OCI-LY1 (cell line): ENCODE measurements around the gene KANK3.

Experiments used
- H2AFZ ChIP-seq: fragments of 200-600 bp; sonication (generic), shearing (Covaris generic); 2 replicates; pipeline ENCODE4 v1.6.0; 2014; ENCODE audit warnings: antibody characterized with exemption, mild to moderate bottlenecking, low read length
- H3F3A ChIP-seq: fragments of 200-600 bp; sonication (generic), shearing (Covaris generic); 2 replicates; pipeline ENCODE4 v1.6.0; 2014; ENCODE audit warnings: mild to moderate bottlenecking, antibody characterized with exemption, low read length, moderate library complexity; ENCODE audit not compliant: insufficient read depth
- H3K27ac ChIP-seq: fragments of 200-600 bp; sonication (generic); 2 replicates; pipeline ENCODE4 v1.5.1; 2014; ENCODE audit warnings: low read length, mixed run types, mild to moderate bottlenecking, low read depth; ENCODE audit not compliant: poor library complexity, severe bottlenecking
- H3K27me3 ChIP-seq: fragments of 200-600 bp; sonication (generic); 2 replicates; pipeline ENCODE4 v1.6.0; 2014; ENCODE audit warnings: antibody characterized with exemption, mild to moderate bottlenecking, low read length, moderate library complexity; ENCODE audit not compliant: insufficient read depth
- H3K36me3 ChIP-seq: fragments of 200-600 bp; sonication (generic); 2 replicates; pipeline ENCODE4 v1.6.1; 2014; ENCODE audit warnings: mild to moderate bottlenecking, antibody characterized with exemption, low read length, moderate library complexity, mixed read lengths; ENCODE audit not compliant: insufficient read depth
- H3K4me1 ChIP-seq: fragments of 200-600 bp; sonication (generic); 2 replicates; pipeline ENCODE4 v1.5.1; 2014; ENCODE audit warnings: mild to moderate bottlenecking, low read length, moderate library complexity; ENCODE audit not compliant: insufficient read depth, severe bottlenecking
- H3K4me2 ChIP-seq: fragments of 200-600 bp; sonication (generic), shearing (Covaris generic); 2 replicates; pipeline ENCODE4 v1.6.1; 2014; ENCODE audit warnings: low read length
- H3K4me3 ChIP-seq: fragments of 200-600 bp; sonication (generic); 2 replicates; pipeline ENCODE4 v1.5.1; 2014; ENCODE audit warnings: low read length, low read depth, mild to moderate bottlenecking, mixed read lengths; ENCODE audit not compliant: poor library complexity, severe bottlenecking
- H3K79me2 ChIP-seq: fragments of 200-600 bp; shearing (Covaris generic); 2 replicates; pipeline ENCODE4 v1.6.1; 2016; ENCODE audit warnings: mixed run types, low read length, mixed read lengths; ENCODE audit not compliant: insufficient read depth
- H3K9ac ChIP-seq: fragments of 200-600 bp; sonication (generic), shearing (Covaris generic); 2 replicates; pipeline ENCODE4 v1.6.1; 2014; ENCODE audit warnings: mild to moderate bottlenecking, low read length, mixed read lengths
- H3K9me2 ChIP-seq: fragments of 200-600 bp; sonication (generic), shearing (Covaris generic); 2 replicates; pipeline ENCODE4 v1.6.1; 2014; ENCODE audit warnings: low read depth, mild to moderate bottlenecking, low read length, mixed read lengths
- H3K9me3 ChIP-seq: fragments of 200-600 bp; shearing (Covaris generic); 2 replicates; pipeline ENCODE4 v1.6.1; 2014; ENCODE audit warnings: low read length, mixed read lengths
- H4K20me1 ChIP-seq: fragments of 200-600 bp; sonication (generic), shearing (Covaris generic); 2 replicates; pipeline ENCODE4 v1.6.0; 2016; ENCODE audit warnings: mild to moderate bottlenecking, low read length; ENCODE audit not compliant: insufficient read depth
- CTCF ChIP-seq: fragments of 200-600 bp; sonication (generic), shearing (Covaris generic); IDR thresholded peaks from 2 replicates; pipeline ENCODE4 v1.5.1; 2017; ENCODE audit warnings: mild to moderate bottlenecking, antibody characterized with exemption, low read length, moderate library complexity, mixed read lengths
- EZH2 ChIP-seq: fragments of 200-600 bp; sonication (generic), shearing (Covaris generic); IDR thresholded peaks from 2 replicates; pipeline ENCODE4 v1.8.0; 2017; ENCODE audit warnings: borderline replicate concordance, mixed run types, mild to moderate bottlenecking, antibody characterized with exemption, low read length, moderate library complexity, mixed read lengths

KANK3 gene

DNA sequence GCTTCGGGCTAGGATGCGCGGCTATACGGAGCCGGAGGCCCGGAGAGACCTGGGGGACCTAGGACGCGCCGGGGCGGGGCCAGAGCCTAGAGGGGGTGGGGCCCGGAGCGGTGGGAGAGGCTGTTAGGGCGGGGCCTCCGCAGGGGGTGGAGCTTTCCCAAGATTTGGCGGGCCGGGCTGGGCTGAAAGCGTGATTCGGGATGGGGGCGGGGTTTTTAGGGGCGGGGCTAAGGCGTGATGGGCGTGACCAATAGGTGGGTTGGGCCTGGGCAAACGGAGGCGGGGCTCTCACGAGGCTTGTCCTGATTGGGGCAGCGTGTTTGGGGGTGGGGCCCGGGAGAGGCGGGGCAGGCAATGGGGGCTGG lies 47.5 kb upstream of the KANK3 start:
- H3K27me3 ChIP-seq = no peaks in the 10 kb centered on the region
- H3K9ac ChIP-seq = peak overlapping the region; percentile 95
- peak overlapping the region; percentile 85 for H3K4me3 ChIP-seq
- 0 out of 2 replicates have a peak, but pooled peaks cover 3% of the 10 kb centered on the region for H3K79me2 ChIP-seq
- peak overlapping the region; percentile 66 for H3K4me2 ChIP-seq
- H3K4me1 ChIP-seq = peaks cover 27% of the 10 kb centered on the region
- H4K20me1 ChIP-seq = no peaks in the 10 kb centered on the region
- H3K9me3 ChIP-seq = no peaks in the 10 kb centered on the region
- H3K27ac ChIP-seq = peak overlapping the region; percentile 82
- H3K36me3 ChIP-seq = peaks cover 3% of the 10 kb centered on the region; the same call in 1 of the 2 replicates
- no peak overlapping the region for H2AFZ ChIP-seq
- 0 out of 2 replicates have a peak, but pooled peaks cover 3% of the 10 kb centered on the region for H3F3A ChIP-seq
- TF ChIP-seq CTCF (no peak), EZH2 (no peak)
- no peaks in the 10 kb centered on the region for H3K9me2 ChIP-seq

GRCh38 chr19:8389891-8390616 lies 47.0 kb upstream of the KANK3 start, which contains the start of gene RAB11B:
Gene RAB11B (plus strand): TSS chr19:8390360. CDS start chr19:8390417, 57 bp downstream.
- Histone ChIP-seq H3K4me2 (peak within 1 kb of the TSS; percentile 75), H3K79me2 (0 out of 2 replicates have a peak, but pooled peaks cover 3% of the 10 kb centered on the region), H3K4me1 (peaks cover 27% of the 10 kb centered on the region), H3K27ac (peak within 1 kb of the TSS; percentile 82), H3K36me3 (peaks cover 3% of the 10 kb centered on the region; the same call in 1 of the 2 replicates), H3K9me2 (no peaks in the 10 kb centered on the region), H2AFZ (peak within 1 kb of the TSS; percentile 48; the same call in 1 of the 2 replicates), H3K4me3 (peak within 1 kb of the TSS; percentile 85), H3K27me3 (no peaks in the 10 kb centered on the region), H3K9ac (peak within 1 kb of the TSS; percentile 95), H3F3A (0 out of 2 replicates have a peak, but pooled peaks cover 3% of the 10 kb centered on the region), H4K20me1 (no peaks in the 10 kb centered on the region), H3K9me3 (no peaks in the 10 kb centered on the region)
- no peak for TF ChIP-seq CTCF
- no peak for TF ChIP-seq EZH2

DNA sequence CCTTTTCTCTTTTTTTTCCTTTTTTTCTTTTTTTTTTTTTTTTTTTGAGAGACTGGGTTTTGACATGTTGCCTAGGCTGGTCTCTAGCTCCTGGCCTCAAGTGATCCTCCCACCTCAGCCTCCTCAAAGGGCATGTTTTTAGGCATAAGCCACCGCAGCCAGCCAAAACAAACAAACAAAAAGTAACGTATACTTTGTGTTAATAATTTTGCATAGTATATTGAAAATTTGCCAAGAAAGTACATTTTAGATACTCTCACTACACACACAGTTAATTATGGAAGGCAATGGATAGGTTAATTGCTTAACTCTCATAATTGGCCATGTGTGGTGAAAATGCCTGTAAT lies 45.5 kb upstream of the KANK3 start:
- H3K79me2 ChIP-seq = 0 out of 2 replicates have a peak, but pooled peaks cover 3% of the 10 kb centered on the region
- H3K27ac ChIP-seq = no peak overlapping the region
- H3K4me1 ChIP-seq = peaks cover 27% of the 10 kb centered on the region
- no peaks in the 10 kb centered on the region for H3K9me3 ChIP-seq
- no peak overlapping the region for H3K9ac ChIP-seq
- 0 out of 2 replicates have a peak overlapping the region, but pooled peaks have one; percentile 75 for H3K4me2 ChIP-seq
- H3K4me3 ChIP-seq = no peak overlapping the region
- no peak overlapping the region for H2AFZ ChIP-seq
- no peaks in the 10 kb centered on the region for H4K20me1 ChIP-seq
- no peaks in the 10 kb centered on the region for H3K27me3 ChIP-seq
- peaks cover 3% of the 10 kb centered on the region; the same call in 1 of the 2 replicates for H3K36me3 ChIP-seq
- TF ChIP-seq CTCF (no peak), EZH2 (no peak)
- H3K9me2 ChIP-seq = no peaks in the 10 kb centered on the region
- H3F3A ChIP-seq = 0 out of 2 replicates have a peak, but pooled peaks cover 3% of the 10 kb centered on the region
